GM12891 (cell line): Measurements from ENCODE around the gene IL22RA1.

Experiments
- PAX5 ChIP-seq: IDR thresholded peaks from 2 replicates; pipeline ENCODE4 v1.6.1; 2011; ENCODE audit warnings: low read length, moderate library complexity, mild to moderate bottlenecking; ENCODE audit not compliant: insufficient read depth, severe bottlenecking
- POLR2A ChIP-seq: IDR thresholded peaks from 2 replicates; pipeline ENCODE4 v1.6.1; 2011; ENCODE audit warnings: low read depth, low read length, control low read depth
- POLR2AphosphoS5 ChIP-seq: IDR thresholded peaks from 2 replicates; pipeline ENCODE4 v1.6.1; 2011; ENCODE audit warnings: low read depth, low read length, control low read depth
- SPI1 ChIP-seq: IDR thresholded peaks from 2 replicates; pipeline ENCODE4 v1.6.1; 2011; ENCODE audit warnings: low read depth, low read length, control low read depth
- TAF1 ChIP-seq: IDR thresholded peaks from 2 replicates; pipeline ENCODE4 v1.6.1; 2011; ENCODE audit warnings: low read depth, low read length, control low read depth

- no peak for TF ChIP-seq SPI1
- TF ChIP-seq POLR2A: no peak
- TF ChIP-seq PAX5: no peak
- TF ChIP-seq POLR2AphosphoS5: no peak
- no peak for TF ChIP-seq TAF1
These were observed 12.3 kb upstream of the IL22RA1 start for GRCh38 chr1:24155011-24155782.
